NCI-H1092 treated with DMSO at 0.1 percent for 48 hours (cell line): ENCODE measurements around the gene TLE1.

Experiments used
- DNase-seq: peaks from one replicate; lab custom pipeline; 2025; lab: John Stamatoyannopoulos, UW

The TLE1 gene

GRCh38 chr9:81543695-81544094 is 145.7 kb downstream of the TLE1 start:
- DNase-seq: no peak

GRCh38 chr9:81542118-81542889 is 147.0 kb downstream of the TLE1 start:
- DNase-seq: no peak

- DNase-seq: no peak
Measured at GRCh38 chr9:81540142-81540710, 149.1 kb downstream of the TLE1 start.

- no peak for DNase-seq
Measured at GRCh38 chr9:81539317-81539716, 150.0 kb downstream of the TLE1 start.

- DNase-seq: no peak
Measured at GRCh38 chr9:81538890-81539289, 150.5 kb downstream of the TLE1 start.

GRCh38 chr9:81537964-81538363 is 151.4 kb downstream of the TLE1 start:
- DNase-seq: no peak

GRCh38 chr9:81536242-81537025 is 152.9 kb downstream of the TLE1 start:
- DNase-seq: no peak

GRCh38 chr9:81535542-81536241 is 153.7 kb downstream of the TLE1 start:
- no peak for DNase-seq

GRCh38 chr9:81534138-81534875 is 155.0 kb downstream of the TLE1 start:
- DNase-seq: no peak
